NB4 (cell line): Measurements from ENCODE around the gene SENP7.

Experiments
- CTCF ChIP-seq: IDR thresholded peaks from one replicate; pipeline ENCODE4 v1.5.1; 2012; ENCODE audit warnings: low read depth, low read length
- MAX ChIP-seq: IDR thresholded peaks from 2 replicates; pipeline ENCODE4 v1.6.1; 2011; ENCODE audit warnings: low read depth, low read length
- MYC ChIP-seq: IDR thresholded peaks from 2 replicates; pipeline ENCODE4 v1.6.1; 2011; ENCODE audit warnings: low read depth, low read length
- POLR2A ChIP-seq: IDR thresholded peaks from 2 replicates; pipeline ENCODE4 v1.6.1; 2011; ENCODE audit warnings: mild to moderate bottlenecking; ENCODE audit not compliant: insufficient read length; ENCODE audit errors: extremely low read depth

- TF ChIP-seq CTCF = no peak
- TF ChIP-seq POLR2A = peak; percentile 16
- no peak for TF ChIP-seq MYC
- TF ChIP-seq MAX = 0 out of 2 replicates have a peak, but pooled peaks have one; percentile 9
These were observed at the start of gene SENP7 for GRCh38 chr3:101512646-101513418.
